ENCODE data around the gene AKAP13. TPM values are rescaled to one million over a fixed set of nuclear protein-coding genes. Genes with fewer than 3 reads are reported as not detected.

Gene AKAP13
- total RNA-seq, 1 donor from 2014 or later = 41.1 TPM

DNA sequence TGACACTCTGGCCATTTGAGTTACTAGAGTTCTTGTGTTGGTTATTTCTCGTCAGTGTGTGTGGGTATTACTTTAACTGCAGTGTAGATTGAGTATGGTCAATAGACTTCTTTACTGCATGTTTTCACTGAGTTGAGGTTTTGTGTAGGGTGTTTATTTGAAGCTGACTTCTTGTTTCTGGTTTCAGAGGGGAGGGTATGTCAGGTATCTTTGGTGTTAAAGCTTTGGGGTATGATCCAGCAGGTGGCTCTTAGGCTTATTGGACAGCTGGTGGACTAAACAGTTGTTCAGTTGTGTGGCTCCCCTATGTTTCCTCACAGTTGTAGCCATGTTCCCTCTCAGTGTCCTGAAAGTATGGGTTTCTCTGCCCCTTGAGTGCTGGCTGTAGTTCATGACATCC lies 72.0 kb downstream of the AKAP13 start:
- DNase-seq (ENCODE audit: low read depth) (no peak), FAIRE-seq (no peak)
- Histone ChIP-seq H3K27me3 (ENCODE audit: control insufficient read depth, insufficient read depth, low read length) (no peaks in the 10 kb centered on the region), H3K4me3 (ENCODE audit: low read depth, low read length) (no peak overlapping the region), H3K36me3 (ENCODE audit: control insufficient read depth, insufficient read depth, low read length) (no peaks in the 10 kb centered on the region)
- TF ChIP-seq, protein P1, sequence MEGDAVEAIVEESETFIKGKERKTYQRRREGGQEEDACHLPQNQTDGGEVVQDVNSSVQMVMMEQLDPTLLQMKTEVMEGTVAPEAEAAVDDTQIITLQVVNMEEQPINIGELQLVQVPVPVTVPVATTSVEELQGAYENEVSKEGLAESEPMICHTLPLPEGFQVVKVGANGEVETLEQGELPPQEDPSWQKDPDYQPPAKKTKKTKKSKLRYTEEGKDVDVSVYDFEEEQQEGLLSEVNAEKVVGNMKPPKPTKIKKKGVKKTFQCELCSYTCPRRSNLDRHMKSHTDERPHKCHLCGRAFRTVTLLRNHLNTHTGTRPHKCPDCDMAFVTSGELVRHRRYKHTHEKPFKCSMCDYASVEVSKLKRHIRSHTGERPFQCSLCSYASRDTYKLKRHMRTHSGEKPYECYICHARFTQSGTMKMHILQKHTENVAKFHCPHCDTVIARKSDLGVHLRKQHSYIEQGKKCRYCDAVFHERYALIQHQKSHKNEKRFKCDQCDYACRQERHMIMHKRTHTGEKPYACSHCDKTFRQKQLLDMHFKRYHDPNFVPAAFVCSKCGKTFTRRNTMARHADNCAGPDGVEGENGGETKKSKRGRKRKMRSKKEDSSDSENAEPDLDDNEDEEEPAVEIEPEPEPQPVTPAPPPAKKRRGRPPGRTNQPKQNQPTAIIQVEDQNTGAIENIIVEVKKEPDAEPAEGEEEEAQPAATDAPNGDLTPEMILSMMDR (IDR thresholded peaks at IDR 0.05; ENCODE audit: insufficient read depth, low read length, severe bottlenecking) = no peak

DNA sequence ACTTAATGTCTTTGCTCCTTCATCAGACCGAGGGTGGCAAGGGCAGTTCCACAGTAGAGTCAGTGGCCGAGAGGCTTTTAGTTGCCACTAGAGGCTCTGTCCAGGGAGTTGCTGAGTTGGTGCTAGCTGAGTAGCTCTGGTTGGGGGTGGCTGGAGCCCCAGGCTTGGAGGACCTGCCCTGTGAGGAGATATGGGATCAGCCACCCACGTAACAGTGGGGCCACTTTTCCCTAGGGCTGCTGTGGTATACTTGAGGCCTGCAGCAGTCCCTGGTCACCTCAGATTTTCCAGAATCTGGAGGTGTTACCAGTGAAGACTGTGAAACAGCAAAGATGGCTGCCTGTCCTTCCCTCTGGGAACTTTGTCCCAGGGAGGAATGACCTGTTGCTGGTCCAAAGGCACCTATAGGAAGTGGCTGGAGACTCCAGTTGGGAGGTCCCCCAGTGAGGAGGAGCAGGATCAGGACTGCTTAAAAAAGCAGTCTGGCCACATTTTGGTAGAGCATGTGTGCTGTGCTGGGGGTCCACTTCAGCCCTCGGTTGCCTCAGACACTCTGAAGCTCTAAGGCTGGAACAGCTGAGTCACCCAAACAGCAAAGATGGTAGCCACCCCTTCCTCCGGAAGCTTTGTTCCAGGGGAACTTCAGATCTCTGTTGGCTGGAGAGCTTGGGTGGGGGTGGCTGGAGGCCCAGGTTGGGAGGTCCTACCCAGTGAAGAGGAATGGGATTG lies 72.9 kb downstream of the AKAP13 start:
- Histone ChIP-seq H3K36me3 (ENCODE audit: control insufficient read depth, insufficient read depth, low read length) (no peaks in the 10 kb centered on the region), H3K27me3 (ENCODE audit: control insufficient read depth, insufficient read depth, low read length) (no peaks in the 10 kb centered on the region), H3K4me3 (ENCODE audit: low read depth, low read length) (no peak overlapping the region)
- TF ChIP-seq, protein P1 (IDR thresholded peaks at IDR 0.05; ENCODE audit: insufficient read depth, low read length, severe bottlenecking) = no peak
- DNase-seq (ENCODE audit: low read depth) = no peak
- no peak for FAIRE-seq

DNA sequence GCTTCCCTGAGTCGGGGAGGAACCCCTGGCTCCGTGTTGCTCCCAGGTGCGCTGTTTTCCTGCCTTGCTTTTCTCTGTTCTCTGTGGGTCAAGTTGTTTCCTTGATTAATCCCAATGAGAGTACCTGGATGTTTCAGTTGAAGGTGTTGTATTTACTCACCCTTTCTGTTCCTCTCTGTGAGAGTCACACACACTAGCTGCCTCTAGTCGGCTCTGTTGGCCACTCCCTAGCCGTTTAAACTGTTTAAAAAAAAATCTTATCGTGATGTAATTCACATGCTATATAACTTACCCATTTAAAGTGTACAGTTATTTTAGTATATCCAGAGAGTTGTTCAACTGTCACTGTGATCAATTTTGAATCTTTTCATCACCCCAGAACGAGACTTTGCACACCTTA lies 74.0 kb downstream of the AKAP13 start:
- H3K4me3 ChIP-seq (ENCODE audit: low read depth, low read length) = no peak overlapping the region
- TF ChIP-seq, protein P1 (IDR thresholded peaks at IDR 0.05; ENCODE audit: insufficient read depth, low read length, severe bottlenecking) = no peak
- FAIRE-seq = no peak
- H3K27me3 ChIP-seq (ENCODE audit: control insufficient read depth, insufficient read depth, low read length) = no peaks in the 10 kb centered on the region
- no peaks in the 10 kb centered on the region for H3K36me3 ChIP-seq (ENCODE audit: control insufficient read depth, insufficient read depth, low read length)
- peak; percentile 41 for DNase-seq (ENCODE audit: low read depth)

DNA sequence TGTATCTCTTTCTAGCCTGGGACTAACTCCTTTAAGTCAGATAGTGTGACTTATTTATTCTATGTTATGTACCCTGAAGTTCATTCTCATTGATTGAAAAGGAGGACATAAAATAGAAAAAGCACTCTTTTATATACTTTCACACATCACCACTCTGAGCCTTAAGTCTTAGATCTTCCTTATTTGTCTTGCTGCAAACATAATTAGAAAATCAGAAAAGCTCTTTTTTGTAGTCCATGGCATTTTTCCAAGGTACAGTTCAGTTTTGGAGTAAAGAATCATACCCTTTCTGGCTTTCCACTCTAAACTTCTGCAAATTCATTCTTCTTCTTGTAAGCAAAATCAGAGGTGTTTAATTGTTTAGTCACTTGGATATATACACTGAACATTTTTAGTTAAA lies 75.5 kb downstream of the AKAP13 start:
- FAIRE-seq (no peak), DNase-seq (ENCODE audit: low read depth) (no peak)
- Histone ChIP-seq H3K4me3 (ENCODE audit: low read depth, low read length) (no peak overlapping the region), H3K27me3 (ENCODE audit: control insufficient read depth, insufficient read depth, low read length) (no peaks in the 10 kb centered on the region), H3K36me3 (ENCODE audit: control insufficient read depth, insufficient read depth, low read length) (no peaks in the 10 kb centered on the region)
- TF ChIP-seq, protein P1 (IDR thresholded peaks at IDR 0.05; ENCODE audit: insufficient read depth, low read length, severe bottlenecking) = no peak

DNA sequence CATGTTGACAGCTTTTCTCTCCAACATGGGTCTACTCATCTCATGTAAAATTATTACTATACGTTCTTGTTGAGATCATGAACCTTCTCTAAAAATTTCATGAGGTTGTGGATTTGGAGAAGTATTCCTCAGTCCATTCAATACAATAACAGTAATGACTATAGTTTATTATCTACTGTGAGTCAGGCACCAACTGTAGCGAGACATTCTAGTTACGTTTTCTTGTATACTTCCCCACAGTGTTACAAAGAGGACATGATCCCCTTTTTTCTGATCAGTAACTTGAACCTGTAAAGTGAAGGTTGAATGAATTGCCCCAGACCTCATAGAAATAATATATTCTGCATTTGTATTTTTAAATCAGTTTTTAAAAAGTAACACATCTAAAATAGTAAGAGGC lies 76.4 kb downstream of the AKAP13 start:
- no peaks in the 10 kb centered on the region for H3K27me3 ChIP-seq (ENCODE audit: control insufficient read depth, insufficient read depth, low read length)
- TF ChIP-seq, protein P1 (IDR thresholded peaks at IDR 0.05; ENCODE audit: insufficient read depth, low read length, severe bottlenecking) = no peak
- no peak for DNase-seq (ENCODE audit: low read depth)
- no peak overlapping the region for H3K4me3 ChIP-seq (ENCODE audit: low read depth, low read length)
- no peaks in the 10 kb centered on the region for H3K36me3 ChIP-seq (ENCODE audit: control insufficient read depth, insufficient read depth, low read length)
- FAIRE-seq = no peak
